MM.1S (cell line): ENCODE measurements around the gene CACNA1C.

ENCODE experiments used
- DNase-seq: peaks from one replicate; pipeline ENCODE4 v3.0.0-alpha.2; 2015
- H2AFZ ChIP-seq: fragments of 300-600 bp; sonication (generic); 2 replicates; pipeline ENCODE4 v1.6.0; 2016; ENCODE audit warnings: antibody characterized with exemption, low read length
- H3F3A ChIP-seq: fragments of 300-600 bp; sonication (generic); 2 replicates; pipeline ENCODE4 v1.6.1; 2016; ENCODE audit warnings: mild to moderate bottlenecking, antibody characterized with exemption, low read length, moderate library complexity, mixed read lengths; ENCODE audit not compliant: insufficient read depth
- H3K27ac ChIP-seq: fragments of 300-600 bp; sonication (generic); 2 replicates; pipeline ENCODE4 v1.5.1; 2016; ENCODE audit warnings: mild to moderate bottlenecking, low read length
- H3K27me3 ChIP-seq: fragments of 300-600 bp; sonication (generic); replicated peaks from 2 replicates; pipeline ENCODE4 v1.6.0; 2016; ENCODE audit warnings: low read length; ENCODE audit not compliant: insufficient read depth
- H3K36me3 ChIP-seq: fragments of 300-600 bp; sonication (generic); replicated peaks from 2 replicates; pipeline ENCODE4 v1.6.1; 2016; ENCODE audit warnings: mild to moderate bottlenecking, low read length, mixed read lengths; ENCODE audit not compliant: insufficient read depth
- H3K4me1 ChIP-seq: fragments of 300-600 bp; sonication (generic); 2 replicates; pipeline ENCODE4 v1.6.1; 2016; ENCODE audit warnings: low read length, mixed read lengths
- H3K4me2 ChIP-seq: fragments of 300-600 bp; sonication (generic); 2 replicates; pipeline ENCODE4 v1.6.0; 2016; ENCODE audit warnings: low read depth, low read length
- H3K4me3 ChIP-seq: fragments of 300-600 bp; sonication (generic); 2 replicates; pipeline ENCODE4 v1.5.1; 2016; ENCODE audit warnings: low read length, mixed read lengths
- H3K79me2 ChIP-seq: fragments of 300-600 bp; sonication (generic); 2 replicates; pipeline ENCODE4 v1.6.1; 2016; ENCODE audit warnings: mixed run types, low read length, mixed read lengths
- H3K9ac ChIP-seq: fragments of 300-600 bp; sonication (generic); 2 replicates; pipeline ENCODE4 v1.6.1; 2016; ENCODE audit warnings: low read length, mixed read lengths
- H3K9me2 ChIP-seq: fragments of 300-600 bp; sonication (generic); replicated peaks from 2 replicates; pipeline ENCODE4 v1.6.1; 2016; ENCODE audit warnings: mild to moderate bottlenecking, low read length, mixed read lengths; ENCODE audit not compliant: insufficient read depth
- H3K9me3 ChIP-seq: fragments of 300-600 bp; sonication (generic); replicated peaks from 2 replicates; pipeline ENCODE4 v1.6.1; 2016; ENCODE audit warnings: mild to moderate bottlenecking, low read length, mixed read lengths; ENCODE audit not compliant: insufficient read depth
- H4K20me1 ChIP-seq: fragments of 300-600 bp; sonication (generic); 2 replicates; pipeline ENCODE4 v1.6.1; 2016; ENCODE audit warnings: mild to moderate bottlenecking, low read length, moderate library complexity, mixed read lengths; ENCODE audit not compliant: insufficient read depth
- CTCF ChIP-seq: fragments of 300-600 bp; sonication (generic); IDR thresholded peaks from 2 replicates; pipeline ENCODE4 v1.5.1; 2016; ENCODE audit warnings: antibody characterized with exemption, low read length, mixed read lengths
- EZH2 ChIP-seq: fragments of 300-600 bp; sonication (generic); optimal IDR thresholded peaks from 2 replicates; pipeline ENCODE3; 2017; ENCODE audit warnings: low read depth, mild to moderate bottlenecking, antibody characterized with exemption, low read length, mixed read lengths
- EZH2phosphoT487 ChIP-seq: fragments of 300-600 bp; sonication (generic); IDR thresholded peaks from 2 replicates; pipeline ENCODE4 v1.6.1; 2018; ENCODE audit warnings: antibody characterized with exemption, low read length

CACNA1C gene

GRCh38 chr12:2672863-2673262 lies 620.1 kb downstream of the CACNA1C start:
- peaks cover 12% of the 10 kb centered on the region for H3K27me3 ChIP-seq
- TF ChIP-seq EZH2phosphoT487 = no peak
- TF ChIP-seq CTCF = no peak
- TF ChIP-seq EZH2 = no peak
- no peaks in the 10 kb centered on the region for H3K36me3 ChIP-seq
- no peak overlapping the region for H3K4me2 ChIP-seq
- H3K9me3 ChIP-seq = no peaks in the 10 kb centered on the region
- no peak for DNase-seq
- no peaks in the 10 kb centered on the region for H3K4me1 ChIP-seq
- H3K79me2 ChIP-seq = no peaks in the 10 kb centered on the region
- no peak overlapping the region for H3K27ac ChIP-seq
- H4K20me1 ChIP-seq = no peaks in the 10 kb centered on the region
- no peak overlapping the region for H3K9ac ChIP-seq
- no peak overlapping the region for H2AFZ ChIP-seq
- no peak overlapping the region for H3K4me3 ChIP-seq
- no peaks in the 10 kb centered on the region for H3K9me2 ChIP-seq
- no peaks in the 10 kb centered on the region for H3F3A ChIP-seq

- Histone ChIP-seq H3K9me2 (no peaks in the 10 kb centered on the region), H3K79me2 (no peaks in the 10 kb centered on the region), H3K27ac (no peak overlapping the region), H3K36me3 (no peaks in the 10 kb centered on the region), H3K4me2 (no peak overlapping the region), H3F3A (no peaks in the 10 kb centered on the region), H3K9ac (no peak overlapping the region), H2AFZ (no peak overlapping the region), H3K27me3 (peaks cover 24% of the 10 kb centered on the region), H3K9me3 (no peaks in the 10 kb centered on the region), H3K4me3 (no peak overlapping the region), H4K20me1 (no peaks in the 10 kb centered on the region), H3K4me1 (no peaks in the 10 kb centered on the region)
- peak; percentile 17 for TF ChIP-seq CTCF
- TF ChIP-seq EZH2 = no peak
- DNase-seq = no peak
Observed at GRCh38 chr12:2673966-2674810, 621.4 kb downstream of the CACNA1C start.

- Histone ChIP-seq H3K9me3 (no peaks in the 10 kb centered on the region), H4K20me1 (no peaks in the 10 kb centered on the region), H3K27me3 (peaks cover 25% of the 10 kb centered on the region), H3K4me2 (no peak overlapping the region), H3K4me3 (no peak overlapping the region), H3K27ac (no peak overlapping the region), H3K36me3 (no peaks in the 10 kb centered on the region), H3K9me2 (no peaks in the 10 kb centered on the region), H3F3A (no peaks in the 10 kb centered on the region), H3K9ac (no peak overlapping the region), H3K4me1 (no peaks in the 10 kb centered on the region), H2AFZ (no peak overlapping the region), H3K79me2 (no peaks in the 10 kb centered on the region)
- DNase-seq = no peak
- TF ChIP-seq EZH2phosphoT487 (no peak), EZH2 (no peak), CTCF (no peak)
Observed at GRCh38 chr12:2675776-2676175, 623.0 kb downstream of the CACNA1C start.
